Hepatocyte (in vitro differentiated cells): ENCODE data around the gene WDR53.

Experiments used
- EZH2 ChIP-seq: fragments of 200-600 bp; sonication (generic); IDR thresholded peaks from 2 replicates; pipeline ENCODE4 v1.6.1; 2016; ENCODE audit warnings: antibody characterized with exemption, mild to moderate bottlenecking, borderline replicate concordance
- EZH2phosphoT487 ChIP-seq: fragments of 200-600 bp; sonication (generic); IDR thresholded peaks from one replicate; pipeline ENCODE4 v1.6.1; 2018; ENCODE audit warnings: antibody characterized with exemption, mild to moderate bottlenecking, low read depth, moderate library complexity; ENCODE audit not compliant: unreplicated experiment, severe bottlenecking
- TF ChIP-seq, protein P1 (sequence below): fragments of 200-600 bp; sonication (generic); IDR thresholded peaks from 2 replicates; pipeline ENCODE4 v1.5.1; 2016; ENCODE audit warnings: antibody characterized with exemption, mild to moderate bottlenecking; ENCODE audit not compliant: poor library complexity

DNA sequence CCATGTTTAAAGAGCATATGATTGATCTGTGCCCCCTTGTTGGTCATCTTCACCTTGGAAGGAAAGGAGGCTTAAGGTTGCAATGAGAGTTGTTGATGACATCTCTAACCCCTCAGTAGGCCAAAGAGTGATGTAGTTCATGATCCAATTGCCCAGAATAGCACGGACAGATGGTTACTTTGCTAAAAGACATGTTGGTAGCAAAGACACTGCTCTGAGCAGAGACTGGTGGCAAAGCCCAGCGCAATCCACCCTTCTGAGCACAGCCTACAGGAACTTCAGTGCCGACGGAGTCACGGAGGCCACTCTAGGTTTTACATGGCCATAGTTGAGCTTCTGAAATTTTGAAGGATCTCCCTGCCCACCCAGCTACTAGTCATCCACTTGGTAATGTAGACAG, 21.9 kb upstream of the WDR53 start:
- TF ChIP-seq, protein P1, sequence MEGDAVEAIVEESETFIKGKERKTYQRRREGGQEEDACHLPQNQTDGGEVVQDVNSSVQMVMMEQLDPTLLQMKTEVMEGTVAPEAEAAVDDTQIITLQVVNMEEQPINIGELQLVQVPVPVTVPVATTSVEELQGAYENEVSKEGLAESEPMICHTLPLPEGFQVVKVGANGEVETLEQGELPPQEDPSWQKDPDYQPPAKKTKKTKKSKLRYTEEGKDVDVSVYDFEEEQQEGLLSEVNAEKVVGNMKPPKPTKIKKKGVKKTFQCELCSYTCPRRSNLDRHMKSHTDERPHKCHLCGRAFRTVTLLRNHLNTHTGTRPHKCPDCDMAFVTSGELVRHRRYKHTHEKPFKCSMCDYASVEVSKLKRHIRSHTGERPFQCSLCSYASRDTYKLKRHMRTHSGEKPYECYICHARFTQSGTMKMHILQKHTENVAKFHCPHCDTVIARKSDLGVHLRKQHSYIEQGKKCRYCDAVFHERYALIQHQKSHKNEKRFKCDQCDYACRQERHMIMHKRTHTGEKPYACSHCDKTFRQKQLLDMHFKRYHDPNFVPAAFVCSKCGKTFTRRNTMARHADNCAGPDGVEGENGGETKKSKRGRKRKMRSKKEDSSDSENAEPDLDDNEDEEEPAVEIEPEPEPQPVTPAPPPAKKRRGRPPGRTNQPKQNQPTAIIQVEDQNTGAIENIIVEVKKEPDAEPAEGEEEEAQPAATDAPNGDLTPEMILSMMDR, result no peak
- TF ChIP-seq EZH2phosphoT487 (no peak), EZH2 (no peak)
